SK-N-SH (cell line): ENCODE measurements around the gene SVIL.

Experiments
- CTCF ChIP-seq: fragments of 200-600 bp; sonication (generic); IDR thresholded peaks from 2 replicates; pipeline ENCODE4 v1.6.1; 2017; ENCODE audit warnings: antibody characterized with exemption, mild to moderate bottlenecking, moderate library complexity
- GATA2 ChIP-seq: sonication (generic); formaldehyde crosslinking; IDR thresholded peaks from 2 replicates; pipeline ENCODE4 v1.5.0; 2020; ENCODE audit warnings: mild to moderate bottlenecking, missing genetic modification reagents
- PBX3 ChIP-seq: IDR thresholded peaks from 2 replicates; pipeline ENCODE4; 2012
- RFX5 ChIP-seq: IDR thresholded peaks from 2 replicates; pipeline ENCODE4 v1.6.1; 2012; ENCODE audit warnings: mild to moderate bottlenecking, improper control_type of control experiment, low read length
- TAF1 ChIP-seq: IDR thresholded peaks from 2 replicates; pipeline ENCODE4 v1.6.1; 2012; ENCODE audit warnings: low read depth, mild to moderate bottlenecking, low read length, moderate library complexity, borderline replicate concordance

GRCh38 chr10:29620112-29620690 lies 14.6 kb downstream of the SVIL start:
- TF ChIP-seq GATA2 (CRISPR knock-in tag) (no peak), CTCF (no peak), TAF1 (no peak), PBX3 (no peak), RFX5 (no peak)
